ENCODE data around the gene ZNF593OS. TPM values are rescaled to one million over a fixed set of nuclear protein-coding genes. Genes with fewer than 3 reads are reported as not detected.

Gene ZNF593OS
- total RNA-seq, 4 donors from 2014 or later = not detected

DNA sequence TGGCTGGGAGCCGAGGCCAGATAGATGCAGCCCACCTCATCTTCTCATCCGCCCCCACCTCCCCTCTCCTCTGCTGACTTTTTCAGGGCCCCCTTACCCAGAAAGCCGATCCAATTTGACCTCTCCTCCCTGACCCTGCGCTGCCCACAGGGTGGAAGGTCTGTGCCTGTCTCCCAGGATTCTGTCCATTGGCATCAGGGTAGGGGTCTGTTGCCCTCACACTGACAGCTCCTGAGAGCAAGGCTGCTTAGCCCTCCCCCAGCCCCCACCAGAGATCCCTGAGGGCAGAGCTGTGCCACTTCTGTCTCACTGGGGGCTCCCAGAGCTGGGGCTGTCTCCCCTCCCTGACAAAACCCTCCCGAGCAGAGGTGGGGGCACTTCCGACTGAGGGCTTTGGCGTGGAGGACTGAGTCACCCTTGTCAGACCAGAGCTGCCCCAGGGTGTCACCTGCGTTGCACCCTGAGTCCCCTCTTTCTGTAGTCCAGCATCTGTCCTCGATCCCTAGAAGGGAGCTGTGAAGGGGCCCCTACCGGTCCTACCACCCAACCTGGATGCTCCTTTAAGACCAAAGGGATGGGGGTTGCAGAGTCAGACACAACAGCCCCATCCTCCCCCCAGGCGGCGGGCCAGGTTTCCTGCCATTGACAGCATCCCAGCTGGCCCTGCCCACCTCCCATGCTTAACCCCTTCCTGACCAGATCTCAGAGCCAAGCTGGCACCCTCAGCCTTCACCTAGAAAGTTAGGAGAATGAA lies 15.2 kb downstream of the ZNF593OS start:
- peak overlapping the region in 1 of 2 donors; percentile 41 for H3K4me3 ChIP-seq
- 42 to 47% methylated on average over 2 to 4 of the region's 12 CpGs for WGBS, 2 donors (ENCODE audit: low coverage in 1 of 2)
- TF ChIP-seq, protein P1, sequence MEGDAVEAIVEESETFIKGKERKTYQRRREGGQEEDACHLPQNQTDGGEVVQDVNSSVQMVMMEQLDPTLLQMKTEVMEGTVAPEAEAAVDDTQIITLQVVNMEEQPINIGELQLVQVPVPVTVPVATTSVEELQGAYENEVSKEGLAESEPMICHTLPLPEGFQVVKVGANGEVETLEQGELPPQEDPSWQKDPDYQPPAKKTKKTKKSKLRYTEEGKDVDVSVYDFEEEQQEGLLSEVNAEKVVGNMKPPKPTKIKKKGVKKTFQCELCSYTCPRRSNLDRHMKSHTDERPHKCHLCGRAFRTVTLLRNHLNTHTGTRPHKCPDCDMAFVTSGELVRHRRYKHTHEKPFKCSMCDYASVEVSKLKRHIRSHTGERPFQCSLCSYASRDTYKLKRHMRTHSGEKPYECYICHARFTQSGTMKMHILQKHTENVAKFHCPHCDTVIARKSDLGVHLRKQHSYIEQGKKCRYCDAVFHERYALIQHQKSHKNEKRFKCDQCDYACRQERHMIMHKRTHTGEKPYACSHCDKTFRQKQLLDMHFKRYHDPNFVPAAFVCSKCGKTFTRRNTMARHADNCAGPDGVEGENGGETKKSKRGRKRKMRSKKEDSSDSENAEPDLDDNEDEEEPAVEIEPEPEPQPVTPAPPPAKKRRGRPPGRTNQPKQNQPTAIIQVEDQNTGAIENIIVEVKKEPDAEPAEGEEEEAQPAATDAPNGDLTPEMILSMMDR (IDR thresholded peaks at IDR 0.05) = no peak
- TF ChIP-seq POLR2AphosphoS5 (IDR thresholded peaks at IDR 0.05) (no peak), EP300 (IDR thresholded peaks at IDR 0.05) (no peak), POLR2A (IDR thresholded peaks at IDR 0.05) (no peak)

DNA sequence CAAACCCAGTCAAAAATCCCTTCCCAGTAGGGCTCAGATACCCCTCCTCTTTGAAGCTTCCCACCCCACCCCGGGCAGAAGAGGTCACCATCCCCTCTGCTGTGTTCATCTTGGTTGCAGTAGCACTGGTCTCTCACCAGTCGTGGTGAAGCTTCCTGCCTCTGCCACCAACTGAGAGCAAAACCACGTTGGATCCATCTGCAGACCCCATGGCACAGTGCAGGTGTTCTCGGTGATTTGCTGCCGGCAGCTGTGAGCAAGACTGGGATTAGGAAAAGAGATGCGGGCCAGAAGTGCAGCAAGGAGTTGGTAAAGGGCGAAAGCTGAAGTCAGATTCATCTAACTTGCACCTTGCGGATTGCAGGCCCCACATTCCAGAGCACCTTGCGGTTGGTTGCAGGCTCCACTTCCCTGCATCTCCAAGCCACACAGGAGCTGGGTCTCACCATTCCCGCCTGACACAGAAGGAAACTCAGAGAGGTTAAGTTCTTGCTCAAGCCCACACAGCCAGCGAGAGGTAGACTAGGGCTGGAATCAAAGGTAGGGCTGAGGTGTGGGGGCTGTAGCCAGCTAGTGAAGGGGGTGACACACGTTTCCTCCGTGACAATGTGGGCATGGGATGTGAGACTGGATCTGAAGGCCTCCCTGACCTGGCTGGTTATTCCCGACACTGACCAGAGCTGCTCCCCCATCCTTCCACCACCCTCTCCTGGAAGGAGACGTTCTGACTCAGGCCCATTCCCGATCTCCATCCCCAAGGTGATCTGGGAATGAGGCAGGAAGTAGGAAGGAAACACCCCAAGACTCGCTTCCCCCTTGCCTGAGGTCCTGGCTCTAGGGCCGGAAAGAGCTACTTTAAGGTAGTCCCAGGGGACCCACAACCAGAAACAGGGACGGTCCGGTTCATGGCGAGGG lies 16.0 kb downstream of the ZNF593OS start:
- Histone ChIP-seq H3K4me1 (peaks cover 0 to 2% (median 0%) of the 10 kb centered on the region in 3 donors), H3K4me3 (peak overlapping the region in 1 of 2 donors; percentile 41), H3K36me3 (no peaks in the 10 kb centered on the region), H3K9me3 (no peaks in the 10 kb centered on the region), H3K27me3 (peaks cover 61% of the 10 kb centered on the region), H3K27ac (peak overlapping the region in 3 of 4 donors; percentile 49 to 66 (median 63))
- 42 to 75% methylated on average over 5 to 6 of the region's 21 CpGs for WGBS, 2 donors (ENCODE audit: low coverage in 1 of 2)
- TF ChIP-seq, protein P1 (IDR thresholded peaks at IDR 0.05) = no peak
- peak; percentile 50 for TF ChIP-seq POLR2AphosphoS5 (IDR thresholded peaks at IDR 0.05)
- peak; percentile 54 for ATAC-seq

More for the DNA sequence above, 15.2 kb downstream of the ZNF593OS start:
- Histone ChIP-seq H3K36me3 (no peaks in the 10 kb centered on the region), H3K27ac (peak overlapping the region in 3 of 4 donors; percentile 49 to 66 (median 63)), H3K4me1 (peaks cover 0 to 10% (median 5%) of the 10 kb centered on the region in 3 donors), H3K27me3 (peaks cover 58% of the 10 kb centered on the region), H3K9me3 (no peaks in the 10 kb centered on the region)
- ATAC-seq = peak; percentile 14

DNA sequence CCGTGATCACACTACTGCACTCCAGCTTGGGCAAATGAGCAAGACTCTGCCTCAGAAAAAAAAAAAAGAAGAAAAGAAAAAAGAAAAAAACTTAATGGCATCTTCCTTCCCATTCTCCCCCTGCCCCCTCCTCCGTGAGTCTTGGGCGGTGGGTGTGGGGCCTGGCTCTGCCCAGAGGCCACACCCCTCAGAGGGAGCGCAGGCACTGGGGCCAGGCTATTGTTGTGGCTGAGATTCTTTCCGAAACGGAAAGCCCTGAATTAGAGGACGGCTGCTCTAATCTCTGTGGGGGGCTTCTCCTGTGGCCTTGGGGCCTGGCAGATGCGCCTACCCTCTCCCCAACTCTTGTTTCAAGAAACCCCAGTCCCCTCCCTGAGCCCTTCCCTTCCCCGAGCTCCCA lies 16.9 kb downstream of the ZNF593OS start:
- no peak for ATAC-seq
- no peaks in the 10 kb centered on the region for H3K4me1 ChIP-seq
- no peaks in the 10 kb centered on the region for H3K9me3 ChIP-seq
- peak overlapping the region in 3 of 4 donors; percentile 48 to 66 (median 63) for H3K27ac ChIP-seq
- H3K4me3 ChIP-seq = peak overlapping the region in 1 of 2 donors; percentile 8
- peaks cover 69% of the 10 kb centered on the region for H3K27me3 ChIP-seq
- no peaks in the 10 kb centered on the region for H3K36me3 ChIP-seq
- 36 to 72% methylated on average over 6 to 7 of the region's 9 CpGs for WGBS, 2 donors (ENCODE audit: low coverage in 1 of 2)
- no peak for TF ChIP-seq POLR2A (IDR thresholded peaks at IDR 0.05)
- TF ChIP-seq, protein P1 (IDR thresholded peaks at IDR 0.05) = no peak
- TF ChIP-seq EP300 (IDR thresholded peaks at IDR 0.05) = no peak
- TF ChIP-seq POLR2AphosphoS5 (IDR thresholded peaks at IDR 0.05) = no peak

GRCh38 chr1:26153966-26154532 lies 17.6 kb downstream of the ZNF593OS start:
- WGBS, 2 donors (ENCODE audit: low coverage in 1 of 2) = 63 to 67% methylated on average over 3 of the region's 5 CpGs
- H3K36me3 ChIP-seq = no peaks in the 10 kb centered on the region
- no peaks in the 10 kb centered on the region for H3K9me3 ChIP-seq
- no peaks in the 10 kb centered on the region for H3K4me1 ChIP-seq
- H3K27me3 ChIP-seq = peaks cover 68% of the 10 kb centered on the region
- ATAC-seq = no peak
- TF ChIP-seq, protein P1 (IDR thresholded peaks at IDR 0.05) = no peak
- TF ChIP-seq POLR2AphosphoS5 (IDR thresholded peaks at IDR 0.05) = no peak
- TF ChIP-seq EP300 (IDR thresholded peaks at IDR 0.05) = no peak
- no peak for TF ChIP-seq POLR2A (IDR thresholded peaks at IDR 0.05)
- no peak overlapping the region for H3K4me3 ChIP-seq
- H3K27ac ChIP-seq = no peak overlapping the region

All from gastroesophageal sphincter (tissue), 4 donors.